DOHH2 (cell line): ENCODE measurements around the gene RPS2.

Experiments used
- EZH2phosphoT487 ChIP-seq: fragments of 200-600 bp; sonication (generic); IDR thresholded peaks from 2 replicates; pipeline ENCODE4 v1.6.1; 2017; ENCODE audit warnings: borderline replicate concordance, mild to moderate bottlenecking, antibody characterized with exemption, low read length, moderate library complexity, mixed read lengths
- TF ChIP-seq, protein P1 (sequence below): fragments of 200-600 bp; sonication (generic); IDR thresholded peaks from one replicate; pipeline ENCODE4 v1.5.1; 2014; ENCODE audit warnings: antibody characterized with exemption, mild to moderate bottlenecking, low read depth, low read length; ENCODE audit not compliant: poor library complexity, severe bottlenecking

DNA sequence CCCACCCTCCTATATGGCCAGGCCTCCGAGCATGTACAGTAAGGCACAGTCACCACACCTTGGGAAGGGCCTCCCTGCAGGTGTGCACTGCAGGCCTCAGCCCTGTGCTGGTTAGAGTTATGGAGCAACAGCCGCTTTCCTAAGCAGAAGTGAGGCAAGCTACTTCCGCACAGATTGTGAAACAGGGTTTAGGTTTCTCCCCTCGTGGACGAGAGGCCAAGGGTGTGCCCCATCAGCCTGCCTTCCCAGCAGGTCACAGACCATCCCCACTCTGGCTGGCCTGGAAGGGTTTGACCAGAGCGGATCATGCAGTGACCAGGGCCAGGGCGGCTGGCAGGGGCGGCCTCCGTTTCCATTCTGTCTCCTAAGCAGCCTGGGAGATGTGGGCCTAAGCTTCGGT lies 26.3 kb downstream of the RPS2 start:
- TF ChIP-seq, protein P1, sequence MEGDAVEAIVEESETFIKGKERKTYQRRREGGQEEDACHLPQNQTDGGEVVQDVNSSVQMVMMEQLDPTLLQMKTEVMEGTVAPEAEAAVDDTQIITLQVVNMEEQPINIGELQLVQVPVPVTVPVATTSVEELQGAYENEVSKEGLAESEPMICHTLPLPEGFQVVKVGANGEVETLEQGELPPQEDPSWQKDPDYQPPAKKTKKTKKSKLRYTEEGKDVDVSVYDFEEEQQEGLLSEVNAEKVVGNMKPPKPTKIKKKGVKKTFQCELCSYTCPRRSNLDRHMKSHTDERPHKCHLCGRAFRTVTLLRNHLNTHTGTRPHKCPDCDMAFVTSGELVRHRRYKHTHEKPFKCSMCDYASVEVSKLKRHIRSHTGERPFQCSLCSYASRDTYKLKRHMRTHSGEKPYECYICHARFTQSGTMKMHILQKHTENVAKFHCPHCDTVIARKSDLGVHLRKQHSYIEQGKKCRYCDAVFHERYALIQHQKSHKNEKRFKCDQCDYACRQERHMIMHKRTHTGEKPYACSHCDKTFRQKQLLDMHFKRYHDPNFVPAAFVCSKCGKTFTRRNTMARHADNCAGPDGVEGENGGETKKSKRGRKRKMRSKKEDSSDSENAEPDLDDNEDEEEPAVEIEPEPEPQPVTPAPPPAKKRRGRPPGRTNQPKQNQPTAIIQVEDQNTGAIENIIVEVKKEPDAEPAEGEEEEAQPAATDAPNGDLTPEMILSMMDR: no peak
- TF ChIP-seq EZH2phosphoT487: no peak
